ENCODE measurements around the gene ZFPM1. TPM values are rescaled to one million over a fixed set of nuclear protein-coding genes. Genes with fewer than 3 reads are reported as not detected.

Gene ZFPM1
- total and polyA plus RNA-seq, 12 donors = 0.37 to 23.8 (median 3.5) TPM

- WGBS, 4 donors = 60 to 70% (median 66%) methylated on average over 2 to 23 of the region's 23 CpGs
- H3K4me3 ChIP-seq = no peak overlapping the region
These were observed 46.8 kb downstream of the ZFPM1 start for GRCh38 chr16:88499836-88500251.

GRCh38 chr16:88500255-88500661 is 47.2 kb downstream of the ZFPM1 start:
- Histone ChIP-seq H3K36me3 (replicated peaks in 1 of 2) (no peaks in the 10 kb centered on the region), H3K27ac (peak overlapping the region in 1 of 5 donors; percentile 49), H3K9me3 (replicated peaks in 1 of 3) (no peaks in the 10 kb centered on the region), H3K4me1 (replicated peaks in 1 of 2) (no peaks in the 10 kb centered on the region), H3K4me3 (no peak overlapping the region), H3K27me3 (no peaks in the 10 kb centered on the region)
- 74 to 95% (median 83%) methylated on average over 4 to 17 of the region's 17 CpGs for WGBS, 4 donors
- no peak for TF ChIP-seq CTCF (IDR thresholded peaks at IDR 0.05)
- TF ChIP-seq POLR2A (IDR thresholded peaks at IDR 0.05) = no peak
- intact Hi-C loops (cut with DNase I) = no loop called here
- DNase-seq = peak in 1 of 7 donors; percentile 78

More at GRCh38 chr16:88499836-88500251, 46.8 kb downstream of the ZFPM1 start:
- intact Hi-C loops (cut with DNase I) = no loop called here
- Histone ChIP-seq H3K9me3 (replicated peaks in 1 of 3) (no peaks in the 10 kb centered on the region), H3K4me1 (replicated peaks in 1 of 2) (no peaks in the 10 kb centered on the region), H3K36me3 (replicated peaks in 1 of 2) (no peaks in the 10 kb centered on the region), H3K27ac (peak overlapping the region in 1 of 5 donors; percentile 49), H3K27me3 (no peaks in the 10 kb centered on the region)
- TF ChIP-seq CTCF (IDR thresholded peaks at IDR 0.05) (no peak), POLR2A (IDR thresholded peaks at IDR 0.05) (no peak)
- peak in 1 of 7 donors; percentile 10 for DNase-seq

GRCh38 chr16:88502371-88502770 is 49.3 kb downstream of the ZFPM1 start:
- intact Hi-C loops (cut with DNase I) = no loop called here
- Histone ChIP-seq H3K27ac (no peak overlapping the region), H3K27me3 (no peaks in the 10 kb centered on the region), H3K9me3 (replicated peaks in 1 of 3) (no peaks in the 10 kb centered on the region), H3K4me1 (replicated peaks in 1 of 2) (no peaks in the 10 kb centered on the region), H3K4me3 (no peak overlapping the region), H3K36me3 (replicated peaks in 1 of 2) (no peaks in the 10 kb centered on the region)
- 80 to 93% (median 92%) methylated on average over 6 to 15 of the region's 15 CpGs for WGBS, 4 donors
- DNase-seq = no peak
- TF ChIP-seq CTCF (IDR thresholded peaks at IDR 0.05) = no peak
- TF ChIP-seq POLR2A (IDR thresholded peaks at IDR 0.05) = no peak

- no peak for DNase-seq
- WGBS, 4 donors = 87 to 94% (median 90%) methylated on average over 10 to 23 of the region's 23 CpGs
- intact Hi-C loops (cut with DNase I) = no loop called here
- H3K4me3 ChIP-seq = no peak overlapping the region
- TF ChIP-seq POLR2A (IDR thresholded peaks at IDR 0.05) (no peak), CTCF (IDR thresholded peaks at IDR 0.05) (no peak)
- no peaks in the 10 kb centered on the region for H3K36me3 ChIP-seq (replicated peaks in 1 of 2)
- H3K9me3 ChIP-seq (replicated peaks in 1 of 3) = no peaks in the 10 kb centered on the region
- H3K27me3 ChIP-seq = no peaks in the 10 kb centered on the region
- no peaks in the 10 kb centered on the region for H3K4me1 ChIP-seq (replicated peaks in 1 of 2)
- no peak overlapping the region for H3K27ac ChIP-seq
These were observed 49.7 kb downstream of the ZFPM1 start for GRCh38 chr16:88502776-88503280.
